MM.1S (cell line): Measurements from ENCODE around the gene PLEKHA3.

Experiments
- DNase-seq: peaks from one replicate; pipeline ENCODE4 v3.0.0-alpha.2; 2015
- H2AFZ ChIP-seq: fragments of 300-600 bp; sonication (generic); 2 replicates; pipeline ENCODE4 v1.6.0; 2016; ENCODE audit warnings: antibody characterized with exemption, low read length
- H3F3A ChIP-seq: fragments of 300-600 bp; sonication (generic); 2 replicates; pipeline ENCODE4 v1.6.1; 2016; ENCODE audit warnings: mild to moderate bottlenecking, antibody characterized with exemption, low read length, moderate library complexity, mixed read lengths; ENCODE audit not compliant: insufficient read depth
- H3K27ac ChIP-seq: fragments of 300-600 bp; sonication (generic); 2 replicates; pipeline ENCODE4 v1.5.1; 2016; ENCODE audit warnings: mild to moderate bottlenecking, low read length
- H3K27me3 ChIP-seq: fragments of 300-600 bp; sonication (generic); replicated peaks from 2 replicates; pipeline ENCODE4 v1.6.0; 2016; ENCODE audit warnings: low read length; ENCODE audit not compliant: insufficient read depth
- H3K36me3 ChIP-seq: fragments of 300-600 bp; sonication (generic); replicated peaks from 2 replicates; pipeline ENCODE4 v1.6.1; 2016; ENCODE audit warnings: mild to moderate bottlenecking, low read length, mixed read lengths; ENCODE audit not compliant: insufficient read depth
- H3K4me1 ChIP-seq: fragments of 300-600 bp; sonication (generic); 2 replicates; pipeline ENCODE4 v1.6.1; 2016; ENCODE audit warnings: low read length, mixed read lengths
- H3K4me2 ChIP-seq: fragments of 300-600 bp; sonication (generic); 2 replicates; pipeline ENCODE4 v1.6.0; 2016; ENCODE audit warnings: low read depth, low read length
- H3K4me3 ChIP-seq: fragments of 300-600 bp; sonication (generic); 2 replicates; pipeline ENCODE4 v1.5.1; 2016; ENCODE audit warnings: low read length, mixed read lengths
- H3K79me2 ChIP-seq: fragments of 300-600 bp; sonication (generic); 2 replicates; pipeline ENCODE4 v1.6.1; 2016; ENCODE audit warnings: mixed run types, low read length, mixed read lengths
- H3K9ac ChIP-seq: fragments of 300-600 bp; sonication (generic); 2 replicates; pipeline ENCODE4 v1.6.1; 2016; ENCODE audit warnings: low read length, mixed read lengths
- H3K9me2 ChIP-seq: fragments of 300-600 bp; sonication (generic); replicated peaks from 2 replicates; pipeline ENCODE4 v1.6.1; 2016; ENCODE audit warnings: mild to moderate bottlenecking, low read length, mixed read lengths; ENCODE audit not compliant: insufficient read depth
- H3K9me3 ChIP-seq: fragments of 300-600 bp; sonication (generic); replicated peaks from 2 replicates; pipeline ENCODE4 v1.6.1; 2016; ENCODE audit warnings: mild to moderate bottlenecking, low read length, mixed read lengths; ENCODE audit not compliant: insufficient read depth
- H4K20me1 ChIP-seq: fragments of 300-600 bp; sonication (generic); 2 replicates; pipeline ENCODE4 v1.6.1; 2016; ENCODE audit warnings: mild to moderate bottlenecking, low read length, moderate library complexity, mixed read lengths; ENCODE audit not compliant: insufficient read depth
- CTCF ChIP-seq: fragments of 300-600 bp; sonication (generic); IDR thresholded peaks from 2 replicates; pipeline ENCODE4 v1.5.1; 2016; ENCODE audit warnings: antibody characterized with exemption, low read length, mixed read lengths
- EZH2 ChIP-seq: fragments of 300-600 bp; sonication (generic); optimal IDR thresholded peaks from 2 replicates; pipeline ENCODE3; 2017; ENCODE audit warnings: low read depth, mild to moderate bottlenecking, antibody characterized with exemption, low read length, mixed read lengths
- EZH2phosphoT487 ChIP-seq: fragments of 300-600 bp; sonication (generic); IDR thresholded peaks from 2 replicates; pipeline ENCODE4 v1.6.1; 2018; ENCODE audit warnings: antibody characterized with exemption, low read length

The PLEKHA3 gene

GRCh38 chr2:178542161-178542560 is 61.9 kb downstream of the PLEKHA3 start:
- H3F3A ChIP-seq = no peaks in the 10 kb centered on the region
- TF ChIP-seq EZH2 (no peak), EZH2phosphoT487 (no peak), CTCF (no peak)
- H3K27ac ChIP-seq = no peak overlapping the region
- H2AFZ ChIP-seq = no peak overlapping the region
- H3K9me2 ChIP-seq = no peaks in the 10 kb centered on the region
- H3K36me3 ChIP-seq = no peaks in the 10 kb centered on the region
- no peaks in the 10 kb centered on the region for H3K27me3 ChIP-seq
- H3K9me3 ChIP-seq = no peaks in the 10 kb centered on the region
- no peaks in the 10 kb centered on the region for H4K20me1 ChIP-seq
- no peaks in the 10 kb centered on the region for H3K79me2 ChIP-seq
- H3K4me3 ChIP-seq = no peak overlapping the region
- no peak for DNase-seq
- no peaks in the 10 kb centered on the region for H3K4me1 ChIP-seq
- H3K4me2 ChIP-seq = no peak overlapping the region
- H3K9ac ChIP-seq = no peak overlapping the region

GRCh38 chr2:178542569-178542968 is 62.3 kb downstream of the PLEKHA3 start:
- Histone ChIP-seq H3K4me3 (no peak overlapping the region), H3K36me3 (no peaks in the 10 kb centered on the region), H3K27ac (no peak overlapping the region), H3F3A (no peaks in the 10 kb centered on the region), H3K9ac (no peak overlapping the region), H3K27me3 (no peaks in the 10 kb centered on the region), H4K20me1 (no peaks in the 10 kb centered on the region), H3K4me2 (no peak overlapping the region), H3K9me2 (no peaks in the 10 kb centered on the region), H2AFZ (no peak overlapping the region), H3K4me1 (no peaks in the 10 kb centered on the region), H3K9me3 (no peaks in the 10 kb centered on the region), H3K79me2 (no peaks in the 10 kb centered on the region)
- no peak for DNase-seq
- TF ChIP-seq EZH2 (no peak), CTCF (no peak), EZH2phosphoT487 (no peak)

- H3F3A ChIP-seq = no peaks in the 10 kb centered on the region
- no peaks in the 10 kb centered on the region for H3K27me3 ChIP-seq
- no peaks in the 10 kb centered on the region for H3K9me2 ChIP-seq
- H4K20me1 ChIP-seq = no peaks in the 10 kb centered on the region
- 0 out of 2 replicates have a peak, but pooled peaks cover 6% of the 10 kb centered on the region for H3K4me1 ChIP-seq
- no peak overlapping the region for H3K4me3 ChIP-seq
- no peaks in the 10 kb centered on the region for H3K9me3 ChIP-seq
- no peaks in the 10 kb centered on the region for H3K36me3 ChIP-seq
- DNase-seq = peak; percentile 41
- H3K79me2 ChIP-seq = no peaks in the 10 kb centered on the region
- no peak overlapping the region for H3K9ac ChIP-seq
- H2AFZ ChIP-seq = no peak overlapping the region
- no peak for TF ChIP-seq CTCF
- no peak for TF ChIP-seq EZH2phosphoT487
- TF ChIP-seq EZH2 = no peak
- H3K27ac ChIP-seq = no peak overlapping the region
- H3K4me2 ChIP-seq = peak overlapping the region; percentile 7; the same call in 1 of the 2 replicates
Observed at GRCh38 chr2:178550352-178550751, 70.1 kb downstream of the PLEKHA3 start.
